ENCODE data around the gene IL10RA.

The IL10RA gene

DNA sequence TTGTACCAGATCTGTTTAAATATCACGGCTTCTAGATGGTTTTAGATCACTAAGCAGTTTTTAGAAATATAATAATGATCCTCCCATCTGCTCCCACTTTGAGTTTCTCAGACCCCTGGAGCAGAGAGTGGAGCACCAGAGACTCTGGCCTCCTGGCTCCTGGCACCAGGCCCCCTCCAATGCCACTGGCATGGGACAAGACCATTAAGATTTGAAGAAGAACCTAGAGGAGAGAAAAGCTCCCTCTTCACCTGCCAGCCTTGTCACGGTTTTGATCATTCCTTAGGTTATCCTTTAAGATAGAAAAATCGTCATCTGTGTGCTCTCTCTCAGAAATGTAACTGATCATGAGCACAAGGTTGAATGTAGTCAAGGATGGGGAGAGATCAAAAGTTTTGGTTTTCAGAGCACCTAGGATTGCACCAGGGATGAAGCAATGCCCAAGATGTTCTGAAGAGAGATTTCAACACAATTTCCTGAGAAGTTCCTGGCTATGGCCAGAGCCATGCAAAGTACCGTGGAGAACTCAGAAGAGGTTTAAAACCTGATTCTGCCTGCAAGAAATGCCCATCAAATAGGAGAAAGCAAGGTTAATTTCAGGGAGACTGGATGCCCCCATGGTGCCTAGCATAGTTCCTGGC is 22.2 kb downstream of the IL10RA start:
- peak; percentile 86 for DNase-seq

DNA sequence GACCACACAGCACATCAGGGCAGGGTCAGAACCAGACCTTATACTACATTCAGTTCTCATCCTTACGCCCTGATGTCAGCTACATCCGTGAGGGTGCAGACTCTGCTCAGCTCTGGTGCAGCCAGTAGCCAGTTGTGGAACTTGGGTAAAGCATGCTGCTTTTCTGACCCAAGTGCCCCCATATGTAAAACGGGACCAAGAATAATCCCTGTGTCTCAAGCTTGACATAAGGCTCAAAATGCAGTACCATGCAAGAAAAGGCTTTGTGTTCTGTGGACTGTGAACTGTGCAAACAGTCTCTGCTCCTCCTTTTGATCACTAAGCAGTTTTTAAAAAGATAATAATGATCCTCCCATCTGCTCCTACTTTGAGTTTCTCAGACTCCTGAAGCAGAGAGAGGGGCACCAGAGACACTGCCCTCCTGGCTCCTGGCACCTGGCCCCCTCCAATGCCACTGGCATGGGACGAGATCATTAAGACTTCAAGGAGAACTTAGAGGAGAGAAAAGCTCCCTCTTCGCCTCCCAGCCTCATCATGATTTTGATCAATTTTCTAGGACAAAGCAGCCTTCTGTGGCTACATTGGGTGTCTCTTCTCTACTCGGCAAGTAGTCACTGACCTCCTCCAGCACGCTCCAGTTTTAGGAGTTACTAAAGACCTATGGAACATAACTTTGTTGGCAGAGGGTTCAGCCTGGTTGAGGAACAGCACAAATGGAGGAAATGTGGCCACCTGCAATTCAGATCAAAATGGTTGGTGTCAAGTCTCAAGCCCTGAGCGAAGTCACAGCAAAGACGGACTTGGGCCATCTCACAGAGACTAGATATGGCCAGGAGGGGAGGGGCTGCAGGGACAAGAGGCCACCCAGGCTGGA is 23.9 kb downstream of the IL10RA start:
- DNase-seq: no peak

DNA sequence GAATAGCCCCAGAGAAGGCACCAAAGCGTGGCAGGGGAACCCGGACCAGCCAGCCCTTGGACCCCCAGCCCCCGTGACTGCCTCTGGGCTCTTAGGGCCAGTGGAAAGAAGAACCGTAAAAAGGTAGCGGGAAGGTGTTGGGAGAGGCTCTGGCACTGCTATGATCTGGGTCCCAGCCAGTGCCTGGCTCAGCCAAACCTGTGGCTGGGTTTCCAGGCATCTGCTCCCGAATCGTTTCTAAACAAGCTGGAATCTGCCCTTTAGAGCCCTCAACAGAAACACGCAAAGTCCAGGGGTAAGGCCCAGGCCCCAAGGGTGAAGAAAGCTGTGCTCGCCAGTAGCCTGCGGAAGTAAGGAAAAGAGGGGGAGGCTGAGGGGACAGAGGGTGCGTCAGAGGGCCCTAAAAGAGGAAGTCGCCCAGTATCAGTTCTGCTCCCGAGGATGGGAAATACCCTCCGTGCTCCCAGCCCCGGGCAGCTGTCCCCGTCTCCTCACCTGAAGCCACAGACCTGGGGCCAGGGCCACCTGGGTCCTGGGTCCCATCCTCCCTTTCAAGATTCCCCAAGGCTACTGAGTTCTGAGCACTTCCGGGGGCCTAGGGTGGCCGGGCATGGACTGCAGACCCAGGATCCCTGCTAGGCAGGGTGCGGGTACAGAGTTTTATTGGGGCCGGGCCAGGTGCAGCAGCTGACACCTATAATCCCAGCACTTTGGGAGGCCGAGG is 24.7 kb downstream of the IL10RA start:
- peak; percentile 88 for DNase-seq

DNA sequence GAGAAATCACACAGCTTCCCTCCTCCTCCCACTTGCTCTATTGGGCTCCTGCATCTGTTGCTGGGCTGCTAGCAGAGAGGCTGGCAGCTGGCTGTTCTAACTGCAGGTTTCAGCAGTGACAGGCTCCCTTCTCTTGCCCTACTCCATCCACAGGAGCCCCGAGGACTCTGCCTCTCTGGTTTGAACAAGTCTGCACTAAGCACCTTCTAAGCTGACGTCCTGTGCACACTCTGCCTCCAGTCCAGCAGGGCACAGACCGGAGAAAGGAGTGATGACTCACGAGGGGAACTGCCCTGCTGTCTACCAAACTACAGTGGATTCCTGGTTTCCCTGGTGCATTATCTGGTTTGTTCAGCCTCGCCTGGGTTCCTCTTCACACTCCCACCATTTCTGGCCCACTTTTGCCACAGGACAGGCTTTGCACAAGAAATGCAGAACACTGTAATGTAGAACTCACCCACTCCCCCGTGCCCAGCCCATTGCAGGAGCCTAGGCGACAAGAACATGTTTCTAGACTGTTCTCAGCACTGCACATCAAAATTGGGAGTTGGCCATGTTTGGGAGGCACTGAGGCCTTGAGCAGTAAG is 26.0 kb downstream of the IL10RA start:
- DNase-seq: peak; percentile 89

DNA sequence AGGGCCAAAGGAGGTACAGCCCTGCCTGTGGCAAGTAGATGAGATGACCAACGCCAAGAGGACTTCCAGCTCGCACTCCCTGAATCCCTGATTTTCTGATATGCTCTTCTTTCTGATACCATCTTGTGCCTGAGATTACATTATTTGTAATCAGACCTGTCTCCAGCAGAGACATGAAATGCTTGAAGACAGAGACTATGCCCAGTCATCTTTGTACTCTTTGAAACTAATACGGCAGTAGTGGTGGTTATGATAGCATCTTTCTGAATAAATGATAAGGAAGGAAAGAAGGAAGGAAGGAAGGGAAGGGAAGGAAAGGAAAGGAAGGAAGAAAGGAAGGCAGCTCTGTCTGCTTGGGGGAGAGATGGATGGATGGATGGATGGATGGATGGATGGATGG is 27.8 kb downstream of the IL10RA start:
- no peak for DNase-seq

DNA sequence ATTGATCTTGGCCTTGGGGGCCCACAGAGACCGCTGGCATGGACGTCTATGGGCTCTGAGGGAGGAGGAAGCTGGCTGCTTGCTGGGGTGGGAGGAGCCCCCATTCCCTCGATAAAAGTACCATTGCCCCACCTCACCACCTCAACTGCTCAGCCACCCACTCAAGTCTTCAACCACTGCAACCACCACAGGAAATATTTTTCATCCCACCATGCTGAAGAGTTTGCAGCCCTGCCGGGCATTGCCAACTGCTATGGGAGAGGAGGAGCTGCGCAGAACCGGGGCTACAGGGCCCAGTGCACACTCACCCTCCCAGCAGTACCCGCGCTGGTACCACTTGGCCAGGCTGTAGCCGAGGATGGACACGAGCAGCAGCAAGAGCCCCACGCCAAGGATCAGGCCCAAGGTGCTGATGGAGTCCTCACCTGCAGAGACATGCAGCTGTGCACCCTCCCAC is 29.2 kb downstream of the IL10RA start:
- DNase-seq: no peak

DNA sequence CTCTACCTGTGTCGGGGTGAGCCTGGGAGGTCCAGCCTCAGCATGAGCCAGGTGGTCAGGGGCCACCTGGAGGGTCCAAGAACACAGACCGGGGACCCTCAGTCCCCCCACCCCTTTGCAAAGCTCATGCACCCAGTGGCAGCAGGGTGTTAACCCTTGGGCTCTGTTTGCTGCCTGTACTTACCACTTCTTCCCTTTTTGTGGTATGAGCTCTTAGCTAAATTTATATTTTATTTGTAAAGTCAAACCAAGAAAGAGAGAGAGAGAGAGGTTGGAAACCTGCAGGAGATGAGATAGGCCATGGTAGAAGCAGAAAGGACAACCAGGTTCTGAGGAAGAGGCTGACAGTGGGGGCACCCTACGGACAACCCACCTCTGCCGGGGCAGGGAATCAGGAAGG is 29.9 kb downstream of the IL10RA start:
- no peak for DNase-seq

DNA sequence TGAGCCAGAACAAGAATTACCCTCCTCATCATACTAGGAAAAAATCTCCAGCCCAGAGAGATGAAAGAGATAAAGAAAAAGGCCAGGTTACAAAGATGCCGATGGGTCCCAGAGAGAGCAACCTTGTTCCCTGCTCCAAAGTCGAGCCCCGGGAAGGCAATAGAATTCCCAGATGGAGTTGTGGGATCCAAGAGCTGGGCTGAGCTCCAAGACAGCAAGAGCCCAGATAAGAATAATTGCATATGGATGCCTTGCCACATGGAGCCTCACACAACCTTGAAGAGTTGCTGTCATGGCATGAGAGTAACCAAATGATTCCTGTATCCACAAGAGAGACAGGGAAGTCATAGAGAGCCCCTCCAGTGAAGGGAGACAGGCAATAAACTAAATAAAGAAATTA is 30.9 kb downstream of the IL10RA start:
- DNase-seq: no peak

DNA sequence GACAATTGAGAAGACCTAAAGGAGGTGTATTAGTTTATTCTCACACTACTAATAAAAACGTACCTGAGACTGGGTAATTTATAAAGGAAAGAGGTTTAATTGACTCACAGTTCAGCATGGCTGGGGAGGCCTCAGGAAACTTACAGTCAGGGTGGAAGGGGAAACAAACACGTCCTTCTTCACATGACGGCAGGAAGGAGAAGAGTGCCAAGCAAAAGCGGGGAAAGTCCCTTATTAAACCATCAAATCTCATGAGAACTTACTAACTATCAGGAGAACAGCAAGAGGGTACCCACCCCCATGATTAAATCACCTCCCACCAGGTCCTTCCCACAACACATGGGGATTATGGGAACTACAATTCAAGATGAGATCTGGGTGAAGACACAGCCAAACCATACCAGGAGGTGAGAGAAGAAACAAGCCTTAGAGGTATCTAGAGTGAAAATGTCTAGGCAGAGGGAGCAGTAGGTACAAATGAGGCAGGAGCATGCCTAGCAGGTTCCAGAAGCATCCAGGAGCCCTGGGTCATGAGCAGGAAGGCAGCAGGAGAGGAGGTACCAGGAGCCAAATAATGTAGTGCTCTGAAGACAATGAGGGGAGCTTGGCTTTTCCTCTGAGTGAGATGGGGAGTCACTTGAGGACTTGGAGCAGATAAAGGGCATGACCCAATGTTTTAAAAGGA is 31.6 kb downstream of the IL10RA start:
- DNase-seq: no peak

DNA sequence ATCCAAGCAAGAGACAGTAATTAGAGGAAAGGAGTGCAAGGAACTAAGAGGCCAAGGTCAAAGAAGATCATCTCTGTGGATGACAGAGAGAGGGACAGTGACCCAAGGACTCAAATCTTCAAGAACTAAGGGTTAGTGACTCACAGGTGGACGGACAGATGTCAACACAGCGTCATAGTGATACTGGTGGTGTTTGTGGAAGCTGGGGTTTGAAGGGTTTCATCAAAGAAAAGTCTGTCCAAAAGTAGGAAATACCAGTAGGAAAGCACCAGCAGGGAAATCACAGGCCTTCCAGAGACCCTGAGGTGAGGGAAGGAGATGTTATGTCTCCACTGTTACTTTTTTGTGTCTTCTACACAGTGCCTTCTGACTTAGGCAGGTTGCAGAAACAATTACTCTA is 32.2 kb downstream of the IL10RA start:
- DNase-seq: no peak

DNA sequence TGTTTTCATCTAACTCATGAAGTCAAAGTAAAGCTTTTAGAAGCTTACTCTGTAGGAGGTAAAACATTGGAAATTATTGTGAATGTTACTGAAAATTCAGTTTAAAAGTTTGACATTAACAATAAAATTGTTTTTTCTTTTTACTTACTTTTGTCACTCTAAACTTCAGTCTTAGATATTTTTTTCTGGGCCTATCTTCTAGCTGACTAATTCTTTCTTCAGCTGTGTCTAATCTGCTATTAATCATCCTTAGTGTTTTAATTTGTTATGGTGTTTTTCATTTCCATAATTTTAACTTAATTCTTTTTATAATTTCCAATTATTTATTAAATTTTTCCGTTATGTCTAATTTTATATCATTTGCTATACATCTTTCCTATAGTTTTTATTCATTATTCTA is 35.0 kb downstream of the IL10RA start:
- no peak for DNase-seq

DNA sequence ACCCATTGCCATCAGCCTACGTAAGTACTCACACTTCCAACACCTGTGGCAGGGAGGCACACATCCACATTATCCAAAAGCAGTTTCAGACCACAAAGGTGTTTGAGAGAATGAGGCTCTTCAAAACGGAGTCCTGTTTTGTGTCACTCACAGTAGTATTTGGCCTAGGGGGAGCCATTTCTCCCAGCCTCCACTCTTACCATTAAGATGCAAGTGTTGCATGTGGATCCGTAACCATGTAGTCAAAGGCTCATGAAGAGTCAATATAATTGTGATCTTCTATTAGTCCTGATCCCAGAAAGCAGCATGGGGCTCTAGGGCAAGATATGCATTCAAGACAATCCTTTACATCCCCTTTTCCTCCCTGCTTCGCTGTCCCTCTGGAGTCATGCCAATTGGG is 41.5 kb downstream of the IL10RA start:
- DNase-seq: no peak

DNA sequence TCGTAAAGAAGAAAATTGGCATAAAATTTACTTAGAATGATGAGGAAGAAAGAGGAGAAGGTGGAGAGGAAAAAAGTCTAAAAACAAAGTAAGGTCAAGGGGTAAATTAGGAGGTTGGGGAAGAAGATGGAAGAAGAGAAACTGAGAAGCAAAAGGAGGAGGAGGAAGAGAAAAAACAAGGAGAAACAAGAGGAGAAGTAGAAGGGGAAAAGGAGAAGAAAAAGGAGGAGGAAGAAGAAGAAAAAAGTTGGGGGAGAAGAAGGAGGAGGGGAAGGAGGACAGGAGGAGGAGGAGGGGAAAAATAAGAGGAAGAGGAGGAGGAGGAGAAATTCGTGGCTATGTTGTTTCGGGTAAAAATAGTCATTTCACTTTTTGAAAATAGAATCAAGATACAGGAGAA is 42.4 kb downstream of the IL10RA start:
- DNase-seq: no peak

DNA sequence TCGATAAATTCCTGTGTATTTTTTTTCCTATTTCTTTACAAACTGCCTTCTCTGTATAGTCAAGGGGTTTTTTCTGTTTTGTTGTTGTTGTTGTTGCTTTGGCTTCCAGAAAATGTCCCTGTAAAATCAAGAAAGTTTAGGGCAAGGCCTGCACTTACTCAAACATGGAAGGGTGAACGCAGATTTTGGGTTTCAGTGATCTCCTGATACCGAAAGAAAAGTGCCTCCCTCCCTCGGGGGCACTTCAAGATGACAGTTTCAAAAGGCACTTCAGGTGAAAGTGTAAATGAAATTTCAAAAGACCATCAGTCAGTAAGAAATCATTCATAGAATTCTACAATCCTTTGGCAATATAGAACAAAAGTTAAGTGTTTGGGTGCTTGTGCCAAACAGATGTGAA is 47.2 kb downstream of the IL10RA start:
- DNase-seq: no peak

DNA sequence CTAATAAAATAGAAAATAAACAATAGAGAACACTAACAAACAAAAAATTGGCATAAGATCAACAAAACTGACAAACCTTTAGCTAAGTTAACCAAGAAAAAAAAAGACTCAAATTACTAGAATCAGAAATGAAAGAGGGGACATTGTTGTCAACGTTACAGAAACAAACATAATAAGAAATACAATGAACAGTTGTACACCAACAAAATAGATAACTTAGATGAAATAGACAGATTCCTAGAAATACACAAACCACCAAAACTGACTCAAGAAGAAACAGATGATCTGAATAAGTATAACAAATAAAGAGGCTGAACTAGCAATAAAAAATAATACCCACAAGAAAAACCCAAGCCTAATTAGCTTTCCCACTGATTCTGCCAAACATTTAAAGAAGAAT is 55.9 kb downstream of the IL10RA start:
- no peak for DNase-seq

DNA sequence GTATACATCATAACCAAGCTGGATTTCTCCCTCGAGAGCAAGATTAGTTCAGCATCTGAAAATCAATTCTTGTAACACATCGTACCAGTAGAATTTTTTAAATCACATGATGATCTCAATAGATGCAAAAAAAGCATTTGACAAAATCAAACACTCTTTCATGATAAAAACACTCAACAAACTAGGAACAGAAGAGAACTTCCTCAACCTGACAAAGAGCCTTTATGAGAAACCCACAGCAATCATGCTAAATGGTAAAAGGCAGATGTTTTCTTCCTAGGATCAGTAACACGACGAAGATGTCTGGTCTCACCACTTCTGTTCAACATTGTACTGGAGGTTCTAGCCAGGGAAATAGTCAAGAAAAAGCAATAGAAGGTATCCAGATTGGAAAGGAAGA is 56.6 kb downstream of the IL10RA start:
- DNase-seq: no peak

DNA sequence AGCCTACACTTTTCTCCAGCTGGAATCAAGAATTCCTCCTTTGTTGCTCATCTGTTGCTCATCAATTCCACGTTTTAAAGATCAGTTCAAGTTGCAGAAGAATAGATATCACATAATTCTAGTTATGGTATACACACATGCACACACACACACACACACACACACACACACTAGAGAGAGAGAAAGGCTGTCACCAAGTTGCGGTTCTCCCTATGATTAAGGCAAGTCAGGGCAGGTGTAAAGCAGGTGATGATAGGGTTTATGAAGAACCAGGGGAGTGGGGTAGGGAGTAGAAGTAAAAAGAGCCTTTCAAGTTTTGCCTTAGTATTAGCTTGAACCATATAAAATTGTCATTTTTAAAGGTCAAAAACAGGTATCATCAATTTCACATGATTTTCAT is 59.0 kb downstream of the IL10RA start:
- no peak for DNase-seq

DNA sequence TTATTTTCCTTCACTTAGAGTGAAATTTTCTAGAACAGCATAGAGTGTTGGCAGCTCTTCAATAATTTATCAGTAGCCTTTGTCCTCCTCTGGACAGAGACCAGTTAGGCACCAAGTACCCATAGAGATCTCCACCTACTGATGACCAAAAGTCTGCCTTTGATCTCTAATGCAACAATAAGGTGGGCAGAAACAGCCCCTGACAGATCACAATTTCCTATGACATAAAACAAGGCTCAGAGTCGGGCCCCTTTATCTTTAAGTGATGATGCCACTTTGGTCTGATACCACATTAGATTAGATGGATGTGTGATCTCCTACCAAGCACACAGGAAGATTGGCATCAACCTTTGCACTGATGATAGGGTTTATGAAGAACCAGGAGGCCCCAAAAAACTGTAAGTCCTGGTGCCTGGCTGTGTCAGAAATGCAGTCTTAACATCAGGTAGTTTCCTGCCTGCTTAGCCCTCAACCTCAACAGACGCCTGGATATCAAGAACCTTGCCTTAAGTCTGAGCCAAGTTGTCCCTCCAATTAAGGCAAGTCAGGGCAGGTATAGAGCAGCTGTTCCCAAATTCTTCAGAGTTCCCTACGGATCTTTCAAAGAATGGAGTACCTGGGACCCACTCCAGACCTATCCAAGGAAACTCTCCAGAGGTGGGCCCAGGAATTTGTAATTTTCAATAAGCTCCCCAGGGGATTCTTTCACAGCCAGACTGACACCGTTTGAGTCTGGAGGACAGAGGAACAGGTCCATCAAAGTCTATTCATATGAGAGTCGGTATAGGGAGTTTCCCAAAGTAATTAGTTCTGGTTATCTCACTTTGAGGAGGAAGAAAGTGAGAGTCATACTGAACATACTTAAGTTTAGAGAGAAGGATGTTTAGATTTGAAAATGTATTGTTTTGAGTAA is 60.1 kb downstream of the IL10RA start:
- DNase-seq: no peak

DNA sequence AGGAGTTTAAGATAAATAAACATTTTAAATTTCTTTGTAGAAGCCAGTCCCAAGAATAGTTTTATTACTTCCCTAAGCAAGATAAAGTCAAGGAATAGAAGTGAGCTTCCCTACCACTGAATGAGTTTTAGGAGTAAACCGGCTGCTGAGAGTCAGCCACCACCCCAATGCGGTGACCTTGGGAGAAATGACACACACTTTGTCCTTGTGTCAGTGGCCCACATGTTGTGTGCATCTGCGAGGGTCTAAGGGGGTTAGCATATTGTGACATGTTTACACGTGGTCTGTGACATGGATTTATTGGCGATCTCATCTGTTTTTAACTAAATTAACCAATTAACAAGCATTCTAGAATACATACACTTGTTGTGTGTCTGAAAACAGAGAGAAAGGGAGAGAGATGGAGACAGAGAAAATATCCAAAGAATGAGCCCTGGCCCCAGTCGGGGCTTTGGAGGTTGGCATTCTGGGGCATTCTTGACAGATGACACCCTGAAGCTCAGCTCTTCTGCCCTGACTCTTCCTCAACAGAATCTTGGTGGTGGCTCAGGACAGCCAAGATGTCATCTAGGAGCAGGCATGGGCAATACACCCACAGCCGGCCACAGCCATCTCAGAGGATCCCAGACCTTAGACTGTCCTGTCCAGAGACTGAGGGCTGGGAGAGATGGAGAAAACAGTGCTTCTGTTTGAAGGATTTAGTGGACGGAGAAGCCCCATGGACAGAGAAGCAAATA is 60.9 kb downstream of the IL10RA start:
- DNase-seq: no peak

DNA sequence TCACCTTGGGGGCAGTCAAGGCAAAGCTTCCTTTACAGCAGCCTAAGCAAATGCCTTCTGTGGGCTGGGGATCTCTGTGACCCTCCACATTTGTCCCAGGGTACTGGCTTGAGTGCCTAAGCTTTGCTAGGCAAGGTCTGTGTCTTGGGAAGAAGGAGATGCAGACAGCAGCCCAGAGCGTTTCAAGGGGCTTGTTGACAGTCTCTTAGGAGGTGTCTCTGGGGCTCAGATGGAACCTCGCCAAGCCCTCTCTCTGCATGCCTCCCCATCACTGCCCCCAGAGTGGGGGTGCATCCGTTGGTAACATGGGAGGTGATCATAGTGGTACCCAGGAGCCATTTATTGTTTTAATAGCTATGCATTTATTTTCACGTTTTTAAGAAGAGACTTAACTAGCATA is 61.6 kb downstream of the IL10RA start:
- no peak for DNase-seq
